GM12892 (cell line): ENCODE results near the gene ARL17B.

ENCODE experiments used
- POLR2A ChIP-seq: IDR thresholded peaks from 2 replicates; pipeline ENCODE4 v1.6.1; 2011; ENCODE audit warnings: low read depth, low read length, control low read depth
- TAF1 ChIP-seq: IDR thresholded peaks from 2 replicates; pipeline ENCODE4 v1.6.1; 2011; ENCODE audit warnings: low read depth, mild to moderate bottlenecking, control low read depth, low read length, borderline replicate concordance

DNA sequence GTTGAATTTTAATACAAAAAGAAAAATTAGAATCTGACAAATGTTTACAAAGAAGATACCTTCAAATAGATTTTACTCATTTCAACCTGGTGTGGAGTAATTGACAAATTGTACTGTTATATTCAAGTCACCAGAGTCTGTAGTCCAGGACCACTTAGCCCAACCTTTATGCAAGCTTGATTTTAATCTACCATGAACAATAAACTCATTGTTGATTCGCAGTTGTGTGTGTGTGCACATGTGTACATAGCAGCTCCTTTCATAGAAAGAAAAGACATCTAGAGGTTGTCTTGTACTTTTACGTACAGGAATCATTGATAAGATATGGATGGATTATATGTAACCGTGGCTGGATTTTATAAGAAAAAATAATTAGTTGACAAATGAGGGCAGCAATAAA, 87.3 kb downstream of the ARL17B start:
- TF ChIP-seq POLR2A: no peak
- TF ChIP-seq TAF1: no peak
